Activated CD8-positive, alpha-beta memory T cell treated with anti-CD3 and anti-CD28 coated beads, Interleukin-2, amount 50 U/mL, for 48 hours (primary cell): ENCODE results near the gene OSBPL7.
A peak's percentile ranks its signal among the peaks of the same experiment; 100 is the strongest.

ENCODE experiments used
- DNase-seq: peaks from one replicate; pipeline ENCODE4 v3.0.0-alpha.2; 2020

The OSBPL7 gene

GRCh38 chr17:47846716-47847340, 25.2 kb upstream of the OSBPL7 start:
- no peak for DNase-seq

- DNase-seq: no peak
Measured at GRCh38 chr17:47845716-47846075, 24.1 kb upstream of the OSBPL7 start.

DNA sequence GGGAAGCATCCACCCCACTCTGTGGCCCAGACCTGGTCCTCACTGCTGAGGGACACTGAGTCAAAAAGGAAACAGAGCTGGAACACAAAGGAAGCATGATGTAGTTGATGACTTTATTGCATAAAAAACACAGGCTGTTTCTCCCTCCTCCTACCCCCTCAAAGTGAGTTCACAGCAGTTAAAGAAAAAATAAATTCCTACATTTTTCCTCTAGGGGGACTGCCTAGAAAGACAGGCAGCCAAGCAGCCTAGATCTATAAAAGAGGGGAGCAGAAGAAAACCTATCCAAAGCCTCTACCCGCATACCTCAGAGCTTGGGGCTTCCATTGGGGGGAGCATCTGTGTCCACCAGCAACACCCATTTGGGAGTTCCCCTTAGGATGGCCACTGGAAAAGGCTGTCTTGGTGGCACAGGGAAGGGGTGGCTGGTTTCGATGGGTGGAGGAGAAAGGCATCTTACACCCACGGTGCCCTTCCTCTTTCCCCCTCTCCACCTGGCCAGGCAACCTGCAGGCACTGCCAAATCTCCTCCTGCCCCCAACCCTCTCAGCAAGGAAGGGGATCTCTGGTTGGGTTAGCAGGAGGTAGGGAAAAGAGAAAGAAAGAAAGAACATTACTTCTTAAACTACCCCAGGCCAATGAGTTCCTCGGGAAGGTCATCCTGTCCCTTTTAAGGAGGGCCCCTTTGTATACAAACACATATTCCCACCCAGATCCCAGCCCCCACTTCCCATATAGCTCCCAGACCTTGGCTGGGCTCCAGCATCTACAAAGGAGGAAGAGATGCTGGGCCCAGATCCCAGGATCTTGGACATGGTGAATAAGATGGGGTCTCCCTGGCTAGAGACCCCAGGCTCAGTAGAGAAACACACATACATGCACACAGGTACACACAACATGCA, 23.5 kb upstream of the OSBPL7 start:
- no peak for DNase-seq

DNA sequence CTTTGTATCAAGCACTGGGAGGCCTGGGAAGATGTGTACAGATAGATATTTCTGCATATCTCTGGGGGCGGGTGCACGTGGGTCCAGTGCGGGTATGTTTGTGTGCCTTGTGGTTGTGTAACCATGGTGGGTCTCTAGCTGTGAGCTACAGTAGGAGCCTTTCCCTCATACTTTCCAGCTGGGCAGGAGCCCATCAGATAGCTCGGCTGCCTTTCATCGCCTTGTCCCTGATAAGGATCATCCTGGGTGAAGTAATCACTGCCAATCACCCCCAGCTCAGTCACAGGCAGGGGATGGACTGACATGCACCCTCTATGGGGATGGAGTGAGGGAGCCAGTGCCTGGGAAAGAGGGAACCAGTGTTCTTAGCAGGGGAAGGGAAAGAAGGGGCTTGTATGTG, 22.6 kb upstream of the OSBPL7 start:
- DNase-seq: no peak

GRCh38 chr17:47843391-47843730, 21.8 kb upstream of the OSBPL7 start:
- DNase-seq: no peak

DNA sequence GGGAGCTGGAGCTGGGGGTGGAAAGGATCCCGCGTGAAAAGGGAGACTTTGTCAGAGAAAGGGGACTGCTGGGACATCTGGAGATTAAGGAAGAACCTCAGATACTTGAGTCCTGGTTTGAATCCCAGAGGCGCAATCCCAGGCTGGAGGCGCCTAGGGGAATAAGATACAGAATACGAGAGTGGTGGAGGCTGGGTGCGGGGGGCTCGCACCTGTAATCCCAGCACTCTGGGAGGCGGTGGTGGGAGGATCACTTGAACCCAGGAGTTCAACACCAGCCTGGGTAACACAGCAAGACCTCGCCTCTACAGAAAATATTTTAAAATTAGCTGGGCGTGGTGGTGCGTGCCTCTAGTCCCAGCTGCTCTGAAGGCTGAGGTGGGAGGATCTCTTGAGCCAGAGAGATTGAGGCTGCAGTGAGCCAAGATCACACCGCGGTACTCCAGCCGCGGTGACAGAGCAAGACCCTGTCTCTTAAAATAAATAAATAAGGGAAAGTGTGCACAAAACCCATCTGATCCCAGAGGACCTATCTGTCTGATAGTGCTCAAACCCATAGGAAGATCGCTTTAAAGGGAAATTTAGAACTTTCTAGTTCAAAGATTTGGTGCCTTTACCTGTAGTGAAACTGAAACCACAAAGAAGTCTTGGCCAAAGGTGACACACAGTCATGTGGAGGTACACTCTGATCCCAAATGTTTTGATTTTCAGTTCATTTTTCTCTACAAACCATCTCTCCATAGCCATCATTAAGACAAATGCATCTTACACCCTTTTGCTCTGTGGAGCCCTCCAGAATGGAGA, 20.1 kb upstream of the OSBPL7 start:
- DNase-seq: no peak

- DNase-seq: peak; percentile 98
Measured at GRCh38 chr17:47840742-47841487, 19.3 kb upstream of the OSBPL7 start, which contains the start of gene SCRN2. TSS of gene SCRN2 (minus strand) at chr17:47841273. CDS start at chr17:47840843, 430 bp downstream.

DNA sequence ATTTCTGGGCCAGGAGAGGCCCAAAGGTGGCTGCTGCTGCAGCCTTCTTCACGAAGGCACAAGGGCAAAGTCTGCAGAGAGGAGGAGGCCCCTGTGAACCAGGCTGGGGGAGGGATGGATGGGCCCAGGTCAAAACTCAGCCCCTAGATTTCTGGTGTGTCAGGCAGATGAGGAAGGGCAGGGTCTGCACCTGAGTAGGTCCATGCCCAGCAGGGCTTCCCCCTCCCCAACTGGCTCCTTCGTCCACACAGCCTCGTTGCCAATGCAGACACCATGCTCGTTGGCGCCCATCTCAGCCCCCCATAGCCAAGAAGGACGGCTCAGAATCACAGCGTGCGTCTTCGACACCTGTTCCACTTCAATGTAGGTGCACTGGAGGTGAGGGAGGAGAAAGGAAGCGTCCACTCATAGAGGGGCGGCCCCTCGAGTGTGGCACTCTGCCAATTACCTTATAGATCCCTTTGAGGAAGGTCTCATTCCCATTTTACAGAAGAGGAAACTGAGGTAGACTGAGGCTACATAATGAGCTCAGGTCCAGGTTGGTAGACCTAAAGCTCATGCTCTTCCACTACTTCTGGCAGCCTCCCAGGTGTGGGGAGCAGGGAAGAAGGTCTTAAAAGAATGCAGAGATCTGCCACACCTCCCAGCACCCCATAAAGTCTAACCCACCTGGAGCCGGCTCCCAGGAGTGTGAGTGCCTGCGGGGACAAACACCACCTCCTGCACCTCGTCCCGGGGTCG, 18.6 kb upstream of the OSBPL7 start:
- no peak for DNase-seq

DNA sequence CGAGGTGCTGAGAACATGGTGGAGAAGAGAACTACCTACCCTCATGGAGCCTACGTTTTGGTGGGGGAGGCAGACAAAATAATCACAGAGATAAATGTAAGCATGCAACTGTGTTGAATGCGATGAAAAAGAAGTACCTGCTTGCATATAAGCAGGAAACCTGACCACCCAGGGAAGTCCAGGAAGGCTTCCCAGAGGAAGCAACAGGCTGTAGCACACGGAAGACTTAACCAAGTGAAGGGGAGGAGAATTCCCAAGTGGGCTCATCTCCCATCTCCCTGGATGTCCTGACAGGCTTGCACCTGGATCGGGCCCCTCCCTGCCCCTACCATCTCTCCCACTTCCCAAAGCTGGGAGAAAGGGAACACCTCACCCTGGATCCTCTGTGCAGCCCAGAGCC, 17.5 kb upstream of the OSBPL7 start:
- DNase-seq: no peak

GRCh38 chr17:47838636-47839035, 17.0 kb upstream of the OSBPL7 start:
- no peak for DNase-seq

GRCh38 chr17:47837401-47838039, 15.9 kb upstream of the OSBPL7 start:
- DNase-seq: no peak

GRCh38 chr17:47836601-47837000, 15.0 kb upstream of the OSBPL7 start:
- no peak for DNase-seq

GRCh38 chr17:47834756-47835155, 13.2 kb upstream of the OSBPL7 start:
- DNase-seq: no peak

- DNase-seq: no peak
Measured at GRCh38 chr17:47831934-47832327, 10.3 kb upstream of the OSBPL7 start.

GRCh38 chr17:47831003-47831933, 9.7 kb upstream of the OSBPL7 start, which contains the start of the genes LRRC46 and MRPL10:
TSS of gene LRRC46 (plus strand) at chr17:47831670. CDS start at chr17:47831990, 320 bp downstream.
TSS of gene MRPL10 (minus strand) at chr17:47831541. CDS start at chr17:47831511, 30 bp downstream.
- peak; percentile 96 for DNase-seq

GRCh38 chr17:47830396-47831002, 8.9 kb upstream of the OSBPL7 start:
- no peak for DNase-seq

DNA sequence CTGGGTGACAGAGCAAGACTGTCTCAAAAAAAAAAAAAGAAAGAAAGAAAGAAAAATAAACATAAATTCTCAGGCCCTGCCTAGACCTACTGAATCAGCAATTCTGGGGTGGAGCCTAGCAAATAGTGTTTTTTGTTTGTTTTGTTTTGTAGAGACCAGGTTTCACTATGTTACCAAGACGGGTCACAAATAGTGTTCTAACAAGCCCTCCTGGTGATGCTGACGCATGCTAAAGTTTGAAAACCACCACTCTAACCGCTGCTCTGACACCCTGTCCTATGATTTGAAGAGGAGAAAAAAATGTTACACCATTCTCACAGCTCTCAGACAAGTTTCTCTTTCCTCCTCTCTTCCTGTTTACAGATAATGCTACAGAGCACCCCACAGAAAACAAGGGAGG, 8.3 kb upstream of the OSBPL7 start:
- DNase-seq: no peak

- DNase-seq: no peak
Measured at GRCh38 chr17:47823519-47823918, 1.9 kb upstream of the OSBPL7 start.

- DNase-seq: no peak
Measured at GRCh38 chr17:47822785-47823184, 1.2 kb upstream of the OSBPL7 start.

DNA sequence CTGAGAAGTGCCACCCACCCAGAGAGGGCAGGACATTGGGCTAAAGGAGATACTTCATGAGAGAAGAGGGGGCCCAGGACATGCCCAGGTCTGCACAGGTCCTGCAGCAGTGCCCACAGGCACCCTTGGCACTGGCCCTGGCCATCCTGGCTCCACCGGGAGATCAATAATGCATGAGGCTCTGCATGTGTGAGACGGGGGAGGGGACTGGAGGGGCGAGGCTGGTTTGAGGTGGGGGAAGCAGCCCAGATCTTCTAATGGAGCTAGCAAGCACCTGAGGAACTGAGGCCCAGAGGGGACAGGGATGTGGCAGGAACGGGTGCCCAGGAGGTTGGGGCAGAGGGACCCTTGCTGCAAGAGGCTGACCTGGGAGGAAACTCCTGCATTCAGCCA, 567 bp downstream of the OSBPL7 start:
- DNase-seq: no peak
